ENCODE data around the gene NCBP2.
"Not testable (repeated sequence)": the region's sequence is repeated elsewhere in the genome, so short reads cannot be mapped to it uniquely, and the experiment has no call there.

NCBP2 gene

GRCh38 chr3:196968233-196969133 lies 26.2 kb upstream of the NCBP2 start, which contains the start of gene PIGZ:
PIGZ (minus strand) TSS chr3:196968833; CDS start chr3:196952031, 16,802 bp downstream.
- no peak for DNase-seq (ENCODE audit: low read depth in 2 of 2, low spot score in 1 of 2)

- no peak for DNase-seq (ENCODE audit: low read depth in 2 of 2, low spot score in 1 of 2)
Measured at GRCh38 chr3:196967412-196968232, 25.3 kb upstream of the NCBP2 start.

- no peak for DNase-seq (ENCODE audit: low read depth in 2 of 2, low spot score in 1 of 2)
Measured at GRCh38 chr3:196966526-196967401, 24.4 kb upstream of the NCBP2 start.

GRCh38 chr3:196965804-196966173 lies 23.5 kb upstream of the NCBP2 start:
- no peak for DNase-seq (ENCODE audit: low read depth in 2 of 2, low spot score in 1 of 2)

- DNase-seq (ENCODE audit: low read depth in 2 of 2, low spot score in 1 of 2): no peak
Measured at GRCh38 chr3:196965112-196965803, 22.9 kb upstream of the NCBP2 start.

- DNase-seq (ENCODE audit: low read depth in 2 of 2, low spot score in 1 of 2): no peak
Measured at GRCh38 chr3:196963631-196963953, 21.3 kb upstream of the NCBP2 start.

- no peak for DNase-seq (ENCODE audit: low read depth in 2 of 2, low spot score in 1 of 2)
Measured at GRCh38 chr3:196962930-196963630, 20.8 kb upstream of the NCBP2 start.

GRCh38 chr3:196962108-196962929 lies 20.0 kb upstream of the NCBP2 start:
- no peak for DNase-seq (ENCODE audit: low read depth in 2 of 2, low spot score in 1 of 2)

- DNase-seq (ENCODE audit: low read depth in 2 of 2, low spot score in 1 of 2): no peak
Measured at GRCh38 chr3:196954832-196955231, 12.5 kb upstream of the NCBP2 start.

GRCh38 chr3:196951371-196951770 lies 9.0 kb upstream of the NCBP2 start:
- DNase-seq (ENCODE audit: low read depth in 2 of 2, low spot score in 1 of 2): no peak

GRCh38 chr3:196949750-196950149 lies 7.4 kb upstream of the NCBP2 start:
- no peak for DNase-seq (ENCODE audit: low read depth in 2 of 2, low spot score in 1 of 2)

- no peak for DNase-seq (ENCODE audit: low read depth in 2 of 2, low spot score in 1 of 2)
Measured at GRCh38 chr3:196949285-196949619, 6.9 kb upstream of the NCBP2 start.

- no peak for DNase-seq (ENCODE audit: low read depth in 2 of 2, low spot score in 1 of 2)
Measured at GRCh38 chr3:196948442-196949284, 6.3 kb upstream of the NCBP2 start.

GRCh38 chr3:196947860-196948441 lies 5.6 kb upstream of the NCBP2 start:
- DNase-seq (ENCODE audit: low read depth in 2 of 2, low spot score in 1 of 2): no peak

- no peak for DNase-seq (ENCODE audit: low read depth in 2 of 2, low spot score in 1 of 2)
Measured at GRCh38 chr3:196947136-196947859, 5.0 kb upstream of the NCBP2 start.

- not testable (repeated sequence) for DNase-seq (ENCODE audit: low read depth in 2 of 2, low spot score in 1 of 2)
Measured at GRCh38 chr3:196944037-196944790, 1.9 kb upstream of the NCBP2 start.

GRCh38 chr3:196942915-196943277 lies 568 bp upstream of the NCBP2 start:
- no peak for DNase-seq (ENCODE audit: low read depth in 2 of 2, low spot score in 1 of 2)

Data from stimulated activated CD8-positive, alpha-beta memory T cell treated with anti-CD3 and anti-CD28 coated beads, Interleukin-4, amount 100 ng/mL, for 1 hour (primary cell).